HG02610 (cell line): ENCODE results near the gene CADPS2.

ENCODE experiments used
- ATAC-seq: cut with Tn5 transposase; IDR thresholded peaks from one replicate; pipeline ENCODE4 v1.9.1; 2021; ENCODE audit warnings: mild to moderate bottlenecking, moderate library complexity; ENCODE audit not compliant: unreplicated experiment

Gene CADPS2

GRCh38 chr7:122327969-122328368 is 558.3 kb downstream of the CADPS2 start:
- ATAC-seq, result no peak

GRCh38 chr7:122316467-122317388 is 569.5 kb downstream of the CADPS2 start:
- no peak for ATAC-seq

- no peak for ATAC-seq
Measured at GRCh38 chr7:122315507-122316466, 570.5 kb downstream of the CADPS2 start.

GRCh38 chr7:122314284-122314683 is 572.0 kb downstream of the CADPS2 start:
- ATAC-seq, result no peak

GRCh38 chr7:122312789-122313188 is 573.5 kb downstream of the CADPS2 start:
- ATAC-seq, result no peak

GRCh38 chr7:122311734-122312450 is 574.4 kb downstream of the CADPS2 start:
- no peak for ATAC-seq

GRCh38 chr7:122311050-122311700 is 575.1 kb downstream of the CADPS2 start:
- no peak for ATAC-seq

GRCh38 chr7:122310119-122311021 is 575.9 kb downstream of the CADPS2 start:
- peak; percentile 40 for ATAC-seq

- no peak for ATAC-seq
Measured at GRCh38 chr7:122309421-122309820, 576.8 kb downstream of the CADPS2 start.

- ATAC-seq, result no peak
Measured at GRCh38 chr7:122307228-122307621, 579.0 kb downstream of the CADPS2 start.

- no peak for ATAC-seq
Measured at GRCh38 chr7:122306320-122307227, 579.7 kb downstream of the CADPS2 start.

GRCh38 chr7:122305475-122306319 is 580.6 kb downstream of the CADPS2 start:
- ATAC-seq, result no peak

- no peak for ATAC-seq
Measured at GRCh38 chr7:122304996-122305421, 581.3 kb downstream of the CADPS2 start.

GRCh38 chr7:122304319-122304975 is 581.8 kb downstream of the CADPS2 start, which contains the start of gene FEZF1:
TSS of gene FEZF1 (minus strand) at chr7:122304750. CDS start at chr7:122304437, 313 bp downstream.
- ATAC-seq, result no peak

GRCh38 chr7:122303531-122304318 is 582.5 kb downstream of the CADPS2 start:
- no peak for ATAC-seq
